ACC112 (cell line): ENCODE data around the gene MKRN2.

Experiments
- H2AFZ ChIP-seq: fragments of 200-600 bp; sonication (generic); one replicate; pipeline ENCODE4 v1.6.0; 2017; ENCODE audit warnings: antibody characterized with exemption, low read length; ENCODE audit not compliant: unreplicated experiment
- H3K27ac ChIP-seq: fragments of 200-600 bp; sonication (generic); 2 replicates; pipeline ENCODE4 v1.5.1; 2014; ENCODE audit warnings: low read depth, mild to moderate bottlenecking, antibody characterized with exemption, low read length, moderate library complexity
- H3K27me3 ChIP-seq: fragments of 200-600 bp; sonication (generic); 2 replicates; pipeline ENCODE4 v1.6.1; 2014; ENCODE audit warnings: mild to moderate bottlenecking, antibody characterized with exemption, low read length, moderate library complexity, mixed read lengths; ENCODE audit not compliant: insufficient read depth
- H3K36me3 ChIP-seq: fragments of 200-600 bp; sonication (generic); 2 replicates; pipeline ENCODE4 v1.6.1; 2016; ENCODE audit warnings: mild to moderate bottlenecking, antibody characterized with exemption, low read length, moderate library complexity, mixed read lengths; ENCODE audit not compliant: insufficient read depth
- H3K4me1 ChIP-seq: fragments of 200-600 bp; sonication (generic); one replicate; pipeline ENCODE4 v1.6.1; 2016; ENCODE audit warnings: low read length, mixed read lengths; ENCODE audit not compliant: insufficient read depth, unreplicated experiment, control insufficient read depth
- H3K4me3 ChIP-seq: fragments of 200-600 bp; sonication (generic); 2 replicates; pipeline ENCODE4 v1.5.1; 2014; ENCODE audit warnings: mild to moderate bottlenecking, low read depth, low read length
- H3K79me2 ChIP-seq: fragments of 200-600 bp; sonication (generic); one replicate; pipeline ENCODE4 v1.6.0; 2016; ENCODE audit warnings: low read length; ENCODE audit not compliant: control insufficient read depth, unreplicated experiment, insufficient read depth

Gene MKRN2

GRCh38 chr3:12556690-12557472 lies at the start of gene MKRN2:
Gene MKRN2 (plus strand): TSS chr3:12557087. CDS start chr3:12557151, 64 bp downstream.
- H3K79me2 ChIP-seq = peaks cover 50% of the 10 kb centered on the region
- H2AFZ ChIP-seq = peak within 1 kb of the TSS; percentile 84
- no peaks in the 10 kb centered on the region for H3K36me3 ChIP-seq
- peak within 1 kb of the TSS; percentile 76 for H3K27ac ChIP-seq
- H3K4me3 ChIP-seq = peak within 1 kb of the TSS; percentile 99
- H3K4me1 ChIP-seq = peaks cover 26% of the 10 kb centered on the region
- H3K27me3 ChIP-seq = no peaks in the 10 kb centered on the region

- Histone ChIP-seq H3K4me3 (peak overlapping the region; percentile 71), H3K27ac (peak overlapping the region; percentile 98), H3K36me3 (peaks cover 22% of the 10 kb centered on the region)
Measured at GRCh38 chr3:12507591-12508281, 49.2 kb upstream of the MKRN2 start.

GRCh38 chr3:12508291-12508700 lies 48.6 kb upstream of the MKRN2 start:
- H3K4me1 ChIP-seq = peaks cover 25% of the 10 kb centered on the region
- no peaks in the 10 kb centered on the region for H3K27me3 ChIP-seq
- peak overlapping the region; percentile 98 for H3K27ac ChIP-seq
- H3K4me3 ChIP-seq = peak overlapping the region; percentile 71
- no peaks in the 10 kb centered on the region for H3K79me2 ChIP-seq
- H3K36me3 ChIP-seq = peaks cover 22% of the 10 kb centered on the region
- peak overlapping the region; percentile 79 for H2AFZ ChIP-seq

More at GRCh38 chr3:12507591-12508281, 49.2 kb upstream of the MKRN2 start:
- peaks cover 25% of the 10 kb centered on the region for H3K4me1 ChIP-seq
- peak overlapping the region; percentile 79 for H2AFZ ChIP-seq
- no peaks in the 10 kb centered on the region for H3K79me2 ChIP-seq
- H3K27me3 ChIP-seq = no peaks in the 10 kb centered on the region

GRCh38 chr3:12509466-12509865 lies 47.4 kb upstream of the MKRN2 start:
- H2AFZ ChIP-seq = no peak overlapping the region
- peaks cover 16% of the 10 kb centered on the region; the same call in 1 of the 2 replicates for H3K36me3 ChIP-seq
- H3K4me1 ChIP-seq = peaks cover 25% of the 10 kb centered on the region
- H3K79me2 ChIP-seq = no peaks in the 10 kb centered on the region
- no peaks in the 10 kb centered on the region for H3K27me3 ChIP-seq
- H3K27ac ChIP-seq = peak overlapping the region; percentile 98
- H3K4me3 ChIP-seq = no peak overlapping the region

GRCh38 chr3:12512534-12513118 lies 44.3 kb upstream of the MKRN2 start:
- H3K4me1 ChIP-seq = peaks cover 19% of the 10 kb centered on the region
- H3K27me3 ChIP-seq = no peaks in the 10 kb centered on the region
- no peak overlapping the region for H2AFZ ChIP-seq
- no peak overlapping the region for H3K27ac ChIP-seq
- no peak overlapping the region for H3K4me3 ChIP-seq
- peaks cover 17% of the 10 kb centered on the region; the same call in 1 of the 2 replicates for H3K36me3 ChIP-seq
- no peaks in the 10 kb centered on the region for H3K79me2 ChIP-seq

DNA sequence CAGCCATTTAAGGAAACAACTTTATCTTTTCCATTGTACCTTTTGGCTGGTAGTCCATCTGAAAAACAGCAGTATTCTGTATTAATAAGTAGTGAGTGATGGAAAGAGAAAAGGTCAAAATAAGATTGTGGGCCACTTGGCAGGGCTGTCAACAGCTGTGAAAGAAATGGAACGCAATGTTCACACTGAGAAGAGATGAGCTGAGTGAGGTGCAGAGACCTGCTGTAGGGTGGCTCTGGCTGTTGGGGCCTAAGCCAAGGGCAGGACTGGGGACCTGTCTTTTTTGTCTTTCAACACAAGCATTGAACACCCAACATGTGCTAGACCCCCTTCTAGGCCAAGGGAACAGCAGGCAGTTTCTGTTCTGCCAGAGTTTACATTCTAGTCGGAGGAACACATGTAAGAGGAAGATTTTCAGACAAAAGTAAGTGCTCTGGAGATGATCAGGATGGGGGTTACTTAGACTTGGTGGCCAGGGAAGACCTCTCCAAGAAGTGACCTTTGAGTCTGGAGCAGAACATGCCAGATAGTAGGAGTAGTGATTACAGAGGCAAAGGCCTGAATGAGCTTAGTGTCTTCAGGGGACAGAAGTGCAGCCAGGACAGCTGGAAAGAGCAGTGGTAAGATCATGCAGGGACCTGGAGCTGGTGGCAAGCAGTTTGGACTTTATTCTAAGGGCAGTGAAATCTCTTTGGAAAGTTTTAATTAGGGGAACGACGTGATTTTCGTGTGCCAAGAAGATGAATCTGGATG lies 43.0 kb upstream of the MKRN2 start:
- Histone ChIP-seq H3K4me1 (peaks cover 9% of the 10 kb centered on the region), H3K36me3 (peaks cover 17% of the 10 kb centered on the region; the same call in 1 of the 2 replicates), H2AFZ (no peak overlapping the region)

GRCh38 chr3:12515631-12516030 lies 41.3 kb upstream of the MKRN2 start:
- H3K79me2 ChIP-seq = no peaks in the 10 kb centered on the region
- H3K27ac ChIP-seq = no peak overlapping the region
- peaks cover 14% of the 10 kb centered on the region; the same call in 1 of the 2 replicates for H3K36me3 ChIP-seq
- H3K4me3 ChIP-seq = no peak overlapping the region
- no peaks in the 10 kb centered on the region for H3K27me3 ChIP-seq
- H2AFZ ChIP-seq = no peak overlapping the region
- H3K4me1 ChIP-seq = no peaks in the 10 kb centered on the region

More for the DNA sequence above, 43.0 kb upstream of the MKRN2 start:
- Histone ChIP-seq H3K27ac (no peak overlapping the region), H3K79me2 (no peaks in the 10 kb centered on the region), H3K27me3 (no peaks in the 10 kb centered on the region), H3K4me3 (no peak overlapping the region)

- Histone ChIP-seq H2AFZ (no peak overlapping the region), H3K4me1 (no peaks in the 10 kb centered on the region), H3K27me3 (no peaks in the 10 kb centered on the region), H3K27ac (no peak overlapping the region), H3K79me2 (no peaks in the 10 kb centered on the region), H3K4me3 (no peak overlapping the region), H3K36me3 (0 out of 2 replicates have a peak, but pooled peaks cover 14% of the 10 kb centered on the region)
Measured at GRCh38 chr3:12516873-12517272, 40.0 kb upstream of the MKRN2 start.

DNA sequence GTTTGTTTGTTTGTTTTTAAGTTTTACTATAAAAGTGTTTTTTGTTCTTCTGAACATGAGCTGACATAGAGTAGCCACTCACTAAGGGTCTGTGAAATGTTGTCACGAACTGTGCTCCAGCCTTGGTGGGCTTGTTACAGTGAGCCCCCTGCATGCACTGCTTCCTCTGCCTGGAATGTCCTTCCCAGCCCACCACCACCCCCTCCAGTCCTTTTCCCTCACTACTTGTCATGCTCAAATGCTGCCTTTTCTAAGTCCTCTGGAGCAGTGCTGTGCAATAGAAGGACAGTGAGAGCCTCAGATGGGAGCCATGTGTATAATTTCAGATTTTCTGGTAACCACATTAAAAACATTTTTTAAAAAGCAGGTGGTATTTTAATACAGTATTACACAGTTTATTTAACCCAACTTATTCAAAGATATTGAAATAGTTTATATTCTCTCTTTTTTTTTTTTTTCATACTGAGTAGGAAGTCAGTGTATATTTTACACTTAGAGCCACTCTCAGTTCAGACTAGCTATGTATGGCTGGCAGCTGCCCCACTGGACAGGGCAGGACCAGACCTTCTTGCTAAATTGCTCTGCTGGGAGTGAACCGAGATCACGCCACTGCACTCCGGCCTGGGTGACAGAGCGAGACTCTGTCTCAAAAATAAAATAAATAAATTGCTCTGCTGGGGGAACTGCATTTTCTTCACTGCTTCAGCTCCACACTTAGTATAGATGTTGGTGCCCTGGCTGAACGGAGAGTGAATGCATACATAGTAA lies 38.4 kb upstream of the MKRN2 start:
- H3K27me3 ChIP-seq = no peaks in the 10 kb centered on the region
- peaks cover 14% of the 10 kb centered on the region for H3K36me3 ChIP-seq
- no peak overlapping the region for H2AFZ ChIP-seq
- no peaks in the 10 kb centered on the region for H3K4me1 ChIP-seq
- no peaks in the 10 kb centered on the region for H3K79me2 ChIP-seq
- H3K4me3 ChIP-seq = no peak overlapping the region
- H3K27ac ChIP-seq = no peak overlapping the region
